IMR-90 (cell line): Measurements from ENCODE around the gene SMC6. TPM values are rescaled to one million over a fixed set of nuclear protein-coding genes. Genes with fewer than 3 reads are reported as not detected.

Source experiments
- ATAC-seq: fragments of 200-7000 bp; cut with Tn5 transposase; 2 replicates; pipeline ENCODE4 v1.9.1; 2020; ENCODE audit warnings: low read depth, mild to moderate bottlenecking, moderate library complexity
- BruUV-seq: library from RNA; stranded (reverse); fragments of 400-500 nt; replicated peaks from 2 replicates; lab custom pipeline; 2021; lab: Mats Ljungman, UMichigan
- CTCF ChIA-PET: fragments of 300-600 bp; formaldehyde crosslinking; extraction: SDS; loops from one replicate; lab custom pipeline; 2021; ENCODE audit warnings: antibody characterized with exemption; lab: Yijun Ruan, JAX
- POLR2A ChIA-PET: fragments of 300-600 bp; sonication (Branson Sonifier 250); formaldehyde crosslinking; loops from one replicate; lab custom pipeline; 2022; ENCODE audit warnings: antibody characterized with exemption; ENCODE audit not compliant: unreplicated experiment; lab: Charles Lee
- DNase-seq: peaks from one replicate; pipeline ENCODE4 v3.0.0; 2013
- H2AFZ ChIP-seq: replicated peaks from 2 replicates; pipeline ENCODE3; 2013; ENCODE audit warnings: low read length, mild to moderate bottlenecking; ENCODE audit not compliant: poor library complexity
- H2AK5ac ChIP-seq: 2 replicates; pipeline ENCODE4 v1.6.1; 2013; ENCODE audit warnings: low read depth, low read length, inconsistent platforms
- H2AK9ac ChIP-seq: replicated peaks from 2 replicates; pipeline ENCODE3; 2013; ENCODE audit warnings: mild to moderate bottlenecking, low read depth, low read length, moderate library complexity; ENCODE audit not compliant: poor library complexity
- H2BK120ac ChIP-seq: 2 replicates; pipeline ENCODE4 v1.6.1; 2013; ENCODE audit warnings: low read depth, low read length, inconsistent platforms
- H2BK15ac ChIP-seq: 3 replicates; pipeline ENCODE4 v1.6.1; 2013; ENCODE audit warnings: low read depth, low read length, inconsistent platforms
- H2BK20ac ChIP-seq: 2 replicates; pipeline ENCODE4 v1.6.1; 2013; ENCODE audit warnings: low read depth, mild to moderate bottlenecking, inconsistent platforms, low read length, moderate library complexity
- H2BK5ac ChIP-seq: 2 replicates; pipeline ENCODE4 v1.6.1; 2013; ENCODE audit warnings: mild to moderate bottlenecking, low read depth, low read length, inconsistent platforms; ENCODE audit not compliant: poor library complexity, severe bottlenecking
- H3K14ac ChIP-seq: replicated peaks from 2 replicates; pipeline ENCODE4 v1.6.1; 2013; ENCODE audit warnings: low read depth, low read length, inconsistent platforms
- H3K18ac ChIP-seq: 2 replicates; pipeline ENCODE4 v1.6.1; 2013; ENCODE audit warnings: low read depth, low read length, control low read depth
- H3K23ac ChIP-seq: 2 replicates; pipeline ENCODE4 v1.6.1; 2013; ENCODE audit warnings: low read depth, low read length, inconsistent platforms
- H3K27ac ChIP-seq: 2 replicates; pipeline ENCODE4 v1.5.1; 2013; ENCODE audit warnings: mild to moderate bottlenecking, control low read depth, low read length; ENCODE audit not compliant: insufficient read depth
- H3K27me3 ChIP-seq: 2 replicates; pipeline ENCODE4 v1.6.1; 2013; ENCODE audit warnings: low read length; ENCODE audit not compliant: control insufficient read depth, insufficient read depth
- H3K36me3 ChIP-seq: 2 replicates; pipeline ENCODE4 v1.6.1; 2013; ENCODE audit warnings: low read length, mixed read lengths; ENCODE audit not compliant: control insufficient read depth, insufficient read depth
- H3K4ac ChIP-seq: 2 replicates; pipeline ENCODE4 v1.6.1; 2013; ENCODE audit warnings: low read depth, low read length, inconsistent platforms
- H3K4me1 ChIP-seq: 2 replicates; pipeline ENCODE4 v1.6.1; 2013; ENCODE audit warnings: low read length, mixed read lengths; ENCODE audit not compliant: control insufficient read depth, insufficient read depth
- H3K4me2 ChIP-seq: 2 replicates; pipeline ENCODE4 v1.6.1; 2013; ENCODE audit warnings: low read depth, mild to moderate bottlenecking, control low read depth, low read length, moderate library complexity
- H3K4me3 ChIP-seq: 2 replicates; pipeline ENCODE4 v1.5.1; 2013; ENCODE audit warnings: low read depth, mild to moderate bottlenecking, control low read depth, low read length, moderate library complexity; ENCODE audit not compliant: insufficient read depth
- H3K56ac ChIP-seq: 2 replicates; pipeline ENCODE4 v1.6.1; 2013; ENCODE audit warnings: low read length, inconsistent platforms; ENCODE audit not compliant: insufficient read depth; ENCODE audit errors: extremely low read depth
- H3K79me1 ChIP-seq, 2 experiments: 2 replicates each; pipeline ENCODE4 v1.6.1; 2013; ENCODE audit warnings: low read length in 2 of 2, inconsistent platforms in 1 of 2, low read depth in 1 of 2
- H3K9ac ChIP-seq: 2 replicates; pipeline ENCODE4 v1.6.1; 2013; ENCODE audit warnings: low read depth, low read length, control low read depth
- H3K9me1 ChIP-seq: 2 replicates; pipeline ENCODE4 v1.6.1; 2013; ENCODE audit warnings: low read length, inconsistent platforms; ENCODE audit not compliant: insufficient read depth
- H3K9me3 ChIP-seq: 2 replicates; pipeline ENCODE4 v1.6.1; 2013; ENCODE audit warnings: low read length; ENCODE audit not compliant: control insufficient read depth, insufficient read depth
- H4K20me1 ChIP-seq: 2 replicates; pipeline ENCODE4 v1.6.1; 2013; ENCODE audit warnings: low read length, inconsistent platforms; ENCODE audit not compliant: insufficient read depth
- H4K5ac ChIP-seq: 2 replicates; pipeline ENCODE4 v1.6.1; 2013; ENCODE audit warnings: mild to moderate bottlenecking, low read depth, low read length, control low read depth
- H4K8ac ChIP-seq, 2 experiments: 2 replicates each; pipeline ENCODE4 v1.6.1; 2013; ENCODE audit warnings: low read depth in 2 of 2, low read length in 2 of 2, control low read depth in 1 of 2, inconsistent platforms in 1 of 2
- H4K91ac ChIP-seq: 2 replicates; pipeline ENCODE4 v1.6.1; 2013; ENCODE audit warnings: low read depth, low read length, inconsistent platforms; ENCODE audit not compliant: insufficient read depth
- BHLHE40 ChIP-seq: fragments of 150-350 bp; IDR thresholded peaks from 2 replicates; pipeline ENCODE4 v1.6.1; 2016; ENCODE audit warnings: mild to moderate bottlenecking, low read depth, low read length
- MAFK ChIP-seq: IDR thresholded peaks from 2 replicates; pipeline ENCODE4 v1.6.1; 2012; ENCODE audit warnings: low read depth, low read length, improper control_type of control experiment
- MAZ ChIP-seq: IDR thresholded peaks from 2 replicates; pipeline ENCODE4 v1.6.1; 2012; ENCODE audit warnings: low read depth, mild to moderate bottlenecking, low read length, improper control_type of control experiment, moderate library complexity, borderline replicate concordance
- RAD21 ChIP-seq: IDR thresholded peaks from 2 replicates; pipeline ENCODE4 v1.6.1; 2012; ENCODE audit warnings: low read length, improper control_type of control experiment
- RFX5 ChIP-seq: IDR thresholded peaks from 2 replicates; pipeline ENCODE4 v1.8.0; 2012; ENCODE audit warnings: low read depth, mild to moderate bottlenecking, low read length, moderate library complexity
- WGBS, 2 experiments: methylation state at CpG; one replicate each; pipeline versions ENCODE4 v1.1.5 to v1.1.7; 2013; ENCODE audit warnings: missing lambda C conversion rate in 2 of 2; ENCODE audit not compliant: insufficient read length in 1 of 2; ENCODE audit errors: extremely low coverage in 2 of 2; 5-methylcytosine and 5-hydroxymethylcytosine counted together
- dilution Hi-C: fragments of 300-500 bp; cut with HindIII; formaldehyde crosslinking; loops from one replicate; pipeline ENCODE4 v1.14.3; 2018; ENCODE audit warnings: low sequenced_read_pairs; ENCODE audit not compliant: unreplicated experiment
- in situ Hi-C: fragments of 300-500 bp; cut with MboI; formaldehyde crosslinking; loops from 3 replicates; pipeline ENCODE4 v1.14.3; 2019; ENCODE audit warnings: low sequenced_read_pairs, inconsistent platforms, mixed read lengths
- intact Hi-C: fragments of 100-400 bp; cut with micrococcal nuclease; formaldehyde crosslinking; loops from 2 replicates; pipeline ENCODE4 v1.10.0; 2022
- polyA plus RNA-seq, 3 experiments: library from polyadenylated mRNA; depleted of rRNA; stranded (reverse); fragments of >200 nt; gene quantifications; 2 replicates each; pipeline ENCODE4 v1.2.3, GENCODE V29; 2012; ENCODE audit warnings: low replicate concordance in 1 of 3
- total RNA-seq: library from RNA; depleted of rRNA; stranded (reverse); fragments of >200 nt; gene quantifications from 2 replicates; pipeline ENCODE4 v1.2.3, GENCODE V29; 2012

Gene SMC6
- total and polyA plus RNA-seq, 2 of the 4 experiments (the other 2 are of a cell fraction) = 6.5 to 10.4 TPM

DNA sequence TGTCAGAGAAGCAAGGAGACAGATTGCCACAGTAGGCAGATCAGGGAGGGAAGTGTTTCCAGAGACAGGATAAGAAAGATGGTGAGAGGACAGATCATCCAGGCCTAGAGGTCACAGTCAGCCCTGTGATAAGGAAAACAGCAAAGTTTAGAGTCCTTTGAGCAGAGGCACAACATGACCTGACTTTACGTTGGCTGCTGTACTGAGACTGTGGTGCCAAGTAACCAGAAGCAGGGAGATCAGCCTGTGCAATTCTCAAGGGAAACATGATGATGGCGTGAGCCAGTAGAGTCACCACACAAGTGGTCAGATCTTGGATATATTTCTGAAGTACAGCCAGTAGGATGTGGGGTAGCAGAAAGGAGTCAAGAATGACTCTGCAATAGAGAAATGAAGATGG, 43.7 kb downstream of the SMC6 start:
- Histone ChIP-seq H2BK5ac (no peak overlapping the region), H3K56ac (no peak overlapping the region), H2AK5ac (no peak overlapping the region), H3K18ac (no peak overlapping the region), H3K9me1 (peaks cover 3% of the 10 kb centered on the region; the same call in 1 of the 2 replicates), H3K27me3 (no peaks in the 10 kb centered on the region), H3K23ac (no peak overlapping the region), H3K4me1 (no peaks in the 10 kb centered on the region), H4K20me1 (no peaks in the 10 kb centered on the region), H3K4ac (no peak overlapping the region), H3K14ac (no peak overlapping the region), H3K27ac (no peak overlapping the region), H2BK15ac (no peak overlapping the region), H3K4me2 (no peak overlapping the region), H2AFZ (no peak overlapping the region), H2AK9ac (no peak overlapping the region), H3K9me3 (no peaks in the 10 kb centered on the region), H4K5ac (no peak overlapping the region), H3K9ac (no peak overlapping the region), H4K8ac (no peak overlapping the region), H3K79me1 (no peaks in the 10 kb centered on the region; a peak in 1 of 4 replicates), H3K4me3 (no peak overlapping the region), H3K36me3 (peaks cover 20% of the 10 kb centered on the region), H4K91ac (no peak overlapping the region), H2BK120ac (no peak overlapping the region), H2BK20ac (no peak overlapping the region)
- intact Hi-C loops (no loop called here), in situ Hi-C loops (no loop called here), dilution Hi-C loops (no loop called here)
- DNase-seq (no peak), ATAC-seq (no peak)
- BruUV-seq = no TSS peak
- WGBS, 2 experiments = 100% methylated on average over 1 of the region's 2 CpGs; no CpG with 5 or more reads in 1 of the 2 experiments
- ChIA-PET POLR2A (no interaction called here), CTCF (no interaction called here)
- TF ChIP-seq MAZ (no peak), RAD21 (no peak), MAFK (no peak), RFX5 (no peak), BHLHE40 (no peak)
